ENCODE data around the gene UGT1A9.

- no peak for TF ChIP-seq POLR2A (IDR thresholded peaks at IDR 0.05; ENCODE audit: low read length)
- TF ChIP-seq GATA1 (IDR thresholded peaks at IDR 0.05; ENCODE audit: low read depth, low read length), result no peak
Observed at GRCh38 chr2:233651430-233651829, 20.3 kb upstream of the UGT1A9 start.
